ENCODE measurements around the gene GHR. TPM values are rescaled to one million over a fixed set of nuclear protein-coding genes. Genes with fewer than 3 reads are reported as not detected.

The GHR gene
- total and polyA plus RNA-seq, 2 of the 8 experiments (the other 6 are each of a cell fraction or from before 2014, with no cell fraction given), result 0.15 to 0.19 TPM

GRCh38 chr5:42631241-42631640 lies 208.0 kb downstream of the GHR start:
- no peak overlapping the region for H2AK5ac ChIP-seq (ENCODE audit: low read depth, low read length)
- no peak overlapping the region for H3K27ac ChIP-seq (ENCODE audit: low read depth, low read length)
- ChIA-PET CTCF (ENCODE audit: partially characterized antibody) (interaction anchor here (0.9 to 1.1 kb wide), 3 partner anchors 10 to 116 kb away, joined by 3 read pairs; no protein-coding TSS in a partner anchor), POLR2A (ENCODE audit: partially characterized antibody) (no interaction called here)
- H3K4ac ChIP-seq (replicated peaks; ENCODE audit: insufficient read length, low read depth, low read length), result no peak overlapping the region
- FAIRE-seq, result no peak
- no peaks in the 10 kb centered on the region for H4K20me1 ChIP-seq (replicated peaks in 1 of 2; ENCODE audit: control insufficient read depth in 1 of 2, insufficient read depth in 2 of 2, low read length in 2 of 2)
- H3K9ac ChIP-seq (replicated peaks in 1 of 4; ENCODE audit: extremely low read depth in 1 of 4, low read depth in 3 of 4, low read length in 3 of 4), result no peak overlapping the region
- no peaks in the 10 kb centered on the region for H3K79me2 ChIP-seq (ENCODE audit: control insufficient read depth in 1 of 2, insufficient read depth in 2 of 2, low read length in 2 of 2)
- no peak for DNase-seq (ENCODE audit: low read depth in 1 of 2, low spot score in 2 of 2)
- H2BK5ac ChIP-seq (ENCODE audit: low read depth, low read length), result no peak overlapping the region
- no peak overlapping the region for H2BK12ac ChIP-seq (ENCODE audit: low read depth, low read length)
- no peaks in the 10 kb centered on the region for H3K36me3 ChIP-seq (ENCODE audit: control insufficient read depth in 2 of 4, insufficient read depth in 4 of 4, low read length in 3 of 4)
- H3K18ac ChIP-seq (ENCODE audit: extremely low read depth, low read length), result no peak overlapping the region
- no peak overlapping the region for H2BK120ac ChIP-seq (replicated peaks; ENCODE audit: low read depth, low read length)
- H3K23me2 ChIP-seq (ENCODE audit: low read depth, low read length), result no peaks in the 10 kb centered on the region
- H4K91ac ChIP-seq (replicated peaks; ENCODE audit: insufficient read length, low read length), result no peak overlapping the region
- no peak for TF ChIP-seq POLR2A (IDR thresholded peaks at IDR 0.05; ENCODE audit: control extremely low read depth in 1 of 2, low read depth in 2 of 2, low read length in 2 of 2)
- no peak for TF ChIP-seq GABPA (IDR thresholded peaks at IDR 0.05; ENCODE audit: borderline replicate concordance, insufficient read depth, low read length)
- no peak for TF ChIP-seq PHF8 (conservative IDR thresholded peaks at IDR 0.05; ENCODE audit: low read depth, low read length)
- TF ChIP-seq SP2 (IDR thresholded peaks at IDR 0.05; ENCODE audit: low read length), result no peak
- no peak for TF ChIP-seq CBX8 (IDR thresholded peaks at IDR 0.05; ENCODE audit: borderline replicate concordance, low read depth, low read length)
- TF ChIP-seq TBP (IDR thresholded peaks at IDR 0.05; ENCODE audit: low read depth, low read length), result no peak
- TF ChIP-seq SP1 (IDR thresholded peaks at IDR 0.05; ENCODE audit: low read depth, low read length), result no peak
- no peak for TF ChIP-seq KDM4A (IDR thresholded peaks at IDR 0.05; ENCODE audit: low read depth, low read length, severe bottlenecking)
- H3K4me3 ChIP-seq (ENCODE audit: extremely low read depth in 1 of 4, insufficient read depth in 2 of 4, low read depth in 3 of 4, low read length in 4 of 4), result no peak overlapping the region
- H3K23ac ChIP-seq (ENCODE audit: insufficient read length), result no peak overlapping the region
- H3K79me1 ChIP-seq (ENCODE audit: low read depth, low read length), result no peaks in the 10 kb centered on the region
- no peak overlapping the region for H4K5ac ChIP-seq (ENCODE audit: insufficient read length, low read depth, low read length)
- H3K14ac ChIP-seq (ENCODE audit: insufficient read length), result no peak overlapping the region
- H3K4me1 ChIP-seq (replicated peaks in 1 of 4; ENCODE audit: control insufficient read depth in 3 of 4, insufficient read depth in 4 of 4, low read length in 3 of 4), result peaks cover 0 to 4% (median 0%) of the 10 kb centered on the region in 4 experiments; a peak in 1 of 7 replicates
- no peak overlapping the region for H2BK20ac ChIP-seq (ENCODE audit: low read length)
- no peaks in the 10 kb centered on the region for H3K9me3 ChIP-seq (ENCODE audit: insufficient read depth in 2 of 2, low read depth in 1 of 2, low read length in 1 of 2)
- H2BK15ac ChIP-seq (ENCODE audit: low read length), result no peak overlapping the region
- no peak overlapping the region for H3K4me2 ChIP-seq (ENCODE audit: insufficient read depth in 1 of 2, low read depth in 2 of 2, low read length in 2 of 2)
- H4K8ac ChIP-seq (ENCODE audit: extremely low read depth, insufficient read depth, low read length), result no peak overlapping the region
- no peak overlapping the region for H2AFZ ChIP-seq (ENCODE audit: low read length)
- no peak overlapping the region for H3K56ac ChIP-seq (replicated peaks; ENCODE audit: insufficient read length, low read depth, low read length)
- 92% methylated on average over 5 of the region's 5 CpGs; no CpG with 5 or more reads in 1 of the 2 experiments for WGBS, 2 experiments (ENCODE audit: extremely low coverage in 1 of 2, insufficient coverage in 1 of 2, insufficient read length in 1 of 2, insufficient replicate concordance in 2 of 2, low coverage in 1 of 2, low lambda C conversion rate in 2 of 2, missing lambda C conversion rate in 1 of 2)
- no peaks in the 10 kb centered on the region for H3K27me3 ChIP-seq (replicated peaks in 1 of 4; ENCODE audit: control insufficient read depth in 3 of 4, extremely low read depth in 1 of 4, insufficient read depth in 3 of 4, low read length in 3 of 4)

All from H1 (cell line).